ENCODE results near the gene C11orf16.

C11orf16 gene

GRCh38 chr11:8913961-8914660 is 18.6 kb downstream of the C11orf16 start:
- Histone ChIP-seq H3K36me3 (ENCODE audit: insufficient read depth, low read length) (peaks cover 9% of the 10 kb centered on the region; the same call in 1 of the 2 replicates), H3K9me3 (ENCODE audit: insufficient read depth, low read depth, low read length) (no peaks in the 10 kb centered on the region), H3F3A (ENCODE audit: low read depth) (no peaks in the 10 kb centered on the region), H3K4me3 (ENCODE audit: low read length, poor library complexity, severe bottlenecking) (peak overlapping the region; percentile 64), H3K9me2 (replicated peaks; ENCODE audit: low read depth, low read length) (no peaks in the 10 kb centered on the region), H2AFZ (ENCODE audit: low read length) (peak overlapping the region; percentile 40; the same call in 1 of the 2 replicates), H3K4me1 (ENCODE audit: insufficient read depth, low read length, poor library complexity, severe bottlenecking) (peaks cover 24% of the 10 kb centered on the region), H3K4me2 (ENCODE audit: low read depth, low read length, poor library complexity, severe bottlenecking) (peak overlapping the region; percentile 77), H3K9ac (ENCODE audit: low read depth, low read length, poor library complexity, severe bottlenecking) (peak overlapping the region; percentile 29), H3K79me2 (ENCODE audit: insufficient read depth, low read length) (peaks cover 22% of the 10 kb centered on the region), H3K27me3 (ENCODE audit: insufficient read depth, low read length, poor library complexity, severe bottlenecking) (no peaks in the 10 kb centered on the region), H4K20me1 (ENCODE audit: insufficient read depth, low read length, poor library complexity, severe bottlenecking) (peaks cover 4% of the 10 kb centered on the region)
- TF ChIP-seq EZH2phosphoT487 (IDR thresholded peaks at IDR 0.05; ENCODE audit: borderline replicate concordance), result no peak
- peak; percentile 89 for TF ChIP-seq CTCF (conservative IDR thresholded peaks at IDR 0.05; ENCODE audit: low read length)

GRCh38 chr11:8911029-8911823 is 21.5 kb downstream of the C11orf16 start, which contains the start of gene AKIP1:
TSS of gene AKIP1 (plus strand) at chr11:8911189. CDS start at chr11:8911450, 261 bp downstream.
- Histone ChIP-seq H3K36me3 (ENCODE audit: insufficient read depth, low read length) (no peaks in the 10 kb centered on the region; the same call in 1 of the 2 replicates), H3K4me2 (ENCODE audit: low read depth, low read length, poor library complexity, severe bottlenecking) (peak within 1 kb of the TSS; percentile 87), H3K9me2 (replicated peaks; ENCODE audit: low read depth, low read length) (no peaks in the 10 kb centered on the region), H3K4me1 (ENCODE audit: insufficient read depth, low read length, poor library complexity, severe bottlenecking) (peaks cover 24% of the 10 kb centered on the region), H3K9ac (ENCODE audit: low read depth, low read length, poor library complexity, severe bottlenecking) (peak within 1 kb of the TSS; percentile 97), H4K20me1 (ENCODE audit: insufficient read depth, low read length, poor library complexity, severe bottlenecking) (peaks cover 4% of the 10 kb centered on the region), H3F3A (ENCODE audit: low read depth) (no peaks in the 10 kb centered on the region), H3K79me2 (ENCODE audit: insufficient read depth, low read length) (peaks cover 22% of the 10 kb centered on the region), H3K27me3 (ENCODE audit: insufficient read depth, low read length, poor library complexity, severe bottlenecking) (no peaks in the 10 kb centered on the region), H3K4me3 (ENCODE audit: low read length, poor library complexity, severe bottlenecking) (peak within 1 kb of the TSS; percentile 100), H3K9me3 (ENCODE audit: insufficient read depth, low read depth, low read length) (no peaks in the 10 kb centered on the region), H2AFZ (ENCODE audit: low read length) (peak within 1 kb of the TSS; percentile 98)
- TF ChIP-seq EZH2phosphoT487 (IDR thresholded peaks at IDR 0.05; ENCODE audit: borderline replicate concordance), result no peak
- no peak for TF ChIP-seq CTCF (conservative IDR thresholded peaks at IDR 0.05; ENCODE audit: low read length)

GRCh38 chr11:8910649-8911026 is 22.1 kb downstream of the C11orf16 start:
- Histone ChIP-seq H2AFZ (ENCODE audit: low read length) (peak overlapping the region; percentile 82), H3K9ac (ENCODE audit: low read depth, low read length, poor library complexity, severe bottlenecking) (peak overlapping the region; percentile 68), H3K79me2 (ENCODE audit: insufficient read depth, low read length) (peaks cover 22% of the 10 kb centered on the region)

More at GRCh38 chr11:8910649-8911026, 22.1 kb downstream of the C11orf16 start:
- H3K9me3 ChIP-seq (ENCODE audit: insufficient read depth, low read depth, low read length), result no peaks in the 10 kb centered on the region
- H3K4me2 ChIP-seq (ENCODE audit: low read depth, low read length, poor library complexity, severe bottlenecking), result peak overlapping the region; percentile 87
- no peaks in the 10 kb centered on the region for H3K36me3 ChIP-seq (ENCODE audit: insufficient read depth, low read length)
- no peaks in the 10 kb centered on the region for H3K9me2 ChIP-seq (replicated peaks; ENCODE audit: low read depth, low read length)
- peaks cover 24% of the 10 kb centered on the region for H3K4me1 ChIP-seq (ENCODE audit: insufficient read depth, low read length, poor library complexity, severe bottlenecking)
- peak overlapping the region; percentile 100 for H3K4me3 ChIP-seq (ENCODE audit: low read length, poor library complexity, severe bottlenecking)
- no peaks in the 10 kb centered on the region for H3F3A ChIP-seq (ENCODE audit: low read depth)
- H4K20me1 ChIP-seq (ENCODE audit: insufficient read depth, low read length, poor library complexity, severe bottlenecking), result peaks cover 4% of the 10 kb centered on the region
- TF ChIP-seq EZH2phosphoT487 (IDR thresholded peaks at IDR 0.05; ENCODE audit: borderline replicate concordance) (no peak), CTCF (conservative IDR thresholded peaks at IDR 0.05; ENCODE audit: low read length) (no peak)
- H3K27me3 ChIP-seq (ENCODE audit: insufficient read depth, low read length, poor library complexity, severe bottlenecking), result no peaks in the 10 kb centered on the region

Measured in Loucy (cell line).